Liver (tissue), 9 donors: ENCODE results near the gene MITD1. TPM values are rescaled to one million over a fixed set of nuclear protein-coding genes. Genes with fewer than 3 reads are reported as not detected.

Experiments
- DNase-seq: peaks from one replicate; pipeline ENCODE4 v3.0.0-alpha.2; 2017; ENCODE audit warnings: low spot score
- H3K27ac ChIP-seq, 2 donors: one replicate each; pipeline ENCODE4 v1.7.0; 2013; ENCODE audit warnings: inconsistent platforms in 2 of 2, low read length in 2 of 2, control low read depth in 1 of 2, low read depth in 1 of 2, mild to moderate bottlenecking in 1 of 2
- H3K27me3 ChIP-seq, 4 donors: one replicate each; pipeline versions ENCODE4 v1.6.1 to v1.7.0; 2013; ENCODE audit warnings: low read length in 3 of 4, inconsistent platforms in 1 of 4, mild to moderate bottlenecking in 1 of 4, moderate library complexity in 1 of 4; ENCODE audit not compliant: control insufficient read depth in 4 of 4, insufficient read depth in 4 of 4
- H3K36me3 ChIP-seq, 4 donors: one replicate each; pipeline versions ENCODE4 v1.6.1 to v1.7.0; 2013; ENCODE audit warnings: low read length in 3 of 4, mild to moderate bottlenecking in 3 of 4, low read depth in 1 of 4, moderate library complexity in 1 of 4; ENCODE audit not compliant: control insufficient read depth in 4 of 4, insufficient read depth in 3 of 4
- H3K4me1 ChIP-seq, 4 donors: one replicate each; pipeline versions ENCODE4 v1.6.1 to v1.7.0; 2013; ENCODE audit warnings: low read length in 3 of 4, mild to moderate bottlenecking in 3 of 4, moderate library complexity in 1 of 4; ENCODE audit not compliant: control insufficient read depth in 4 of 4, insufficient read depth in 4 of 4
- H3K4me3 ChIP-seq, 3 donors: one replicate each; pipeline versions ENCODE4 v1.6.1 to v1.7.0; 2013; ENCODE audit warnings: low read length in 3 of 3, control low read depth in 1 of 3, low read depth in 1 of 3, mild to moderate bottlenecking in 1 of 3
- H3K9ac ChIP-seq, 2 donors: one replicate each; pipeline ENCODE4 v1.7.0; 2013; ENCODE audit warnings: low read length in 2 of 2, mild to moderate bottlenecking in 2 of 2, moderate library complexity in 2 of 2, control low read depth in 1 of 2, low read depth in 1 of 2
- H3K9me3 ChIP-seq, 4 donors: one replicate each; pipeline versions ENCODE4 v1.6.1 to v1.7.0; 2013; ENCODE audit warnings: low read length in 3 of 4; ENCODE audit not compliant: control insufficient read depth in 4 of 4
- ATF3 ChIP-seq: IDR thresholded peaks from 2 replicates; pipeline ENCODE4 v1.6.1; 2016; ENCODE audit warnings: antibody characterized with exemption
- CTCF ChIP-seq: fragments of 150-350 bp; IDR thresholded peaks from 2 replicates; pipeline ENCODE4 v1.5.1; 2017; ENCODE audit warnings: improper control_type of control experiment, low read depth, low read length; ENCODE audit not compliant: missing input control
- EGR1 ChIP-seq, 2 donors: IDR thresholded peaks; 2 replicates each; pipeline ENCODE4 v1.6.1; 2016 to 2018; ENCODE audit warnings: antibody characterized with exemption in 2 of 2, low read depth in 2 of 2
- FOXA1 ChIP-seq: IDR thresholded peaks from 2 replicates; pipeline ENCODE4 v1.6.1; 2016; ENCODE audit warnings: antibody characterized with exemption
- FOXA2 ChIP-seq: IDR thresholded peaks from 2 replicates; pipeline ENCODE4 v1.6.1; 2016; ENCODE audit warnings: antibody characterized with exemption
- GABPA ChIP-seq, 2 donors: IDR thresholded peaks in 1 of 2; conservative IDR thresholded peaks in 1 of 2; 2 replicates each; pipeline ENCODE4 v1.6.1; 2016; ENCODE audit warnings: antibody characterized with exemption in 2 of 2, mild to moderate bottlenecking in 1 of 2, moderate library complexity in 1 of 2
- HNF4G ChIP-seq: IDR thresholded peaks from 2 replicates; pipeline ENCODE4 v1.6.1; 2016; ENCODE audit warnings: antibody characterized with exemption
- JUND ChIP-seq, 2 donors: IDR thresholded peaks; 2 replicates each; pipeline ENCODE4 v1.6.1; 2016; ENCODE audit warnings: antibody characterized with exemption in 2 of 2
- MAX ChIP-seq: IDR thresholded peaks from 2 replicates; pipeline ENCODE4 v1.6.1; 2016; ENCODE audit warnings: antibody characterized with exemption
- NR2F2 ChIP-seq: IDR thresholded peaks from 2 replicates; pipeline ENCODE4 v1.6.1; 2016; ENCODE audit warnings: antibody characterized with exemption
- RAD21 ChIP-seq, 2 donors: IDR thresholded peaks; 2 replicates each; pipeline ENCODE4 v1.6.1; 2016; ENCODE audit warnings: antibody characterized with exemption in 2 of 2, mild to moderate bottlenecking in 2 of 2
- REST ChIP-seq: IDR thresholded peaks from 2 replicates; pipeline ENCODE4 v1.6.1; 2016; ENCODE audit warnings: antibody characterized with exemption, mild to moderate bottlenecking
- RXRA ChIP-seq, 2 donors: IDR thresholded peaks; 2 replicates each; pipeline ENCODE4 v1.6.1; 2017 to 2018; ENCODE audit warnings: antibody characterized with exemption in 2 of 2, mild to moderate bottlenecking in 1 of 2
- SP1 ChIP-seq: IDR thresholded peaks from 2 replicates; pipeline ENCODE4 v1.6.1; 2018; ENCODE audit warnings: antibody characterized with exemption, mild to moderate bottlenecking
- TAF1 ChIP-seq: conservative IDR thresholded peaks from 2 replicates; pipeline ENCODE4 v1.6.1; 2016; ENCODE audit warnings: antibody characterized with exemption, mild to moderate bottlenecking
- YY1 ChIP-seq: IDR thresholded peaks from 2 replicates; pipeline ENCODE4 v1.6.1; 2016; ENCODE audit warnings: antibody characterized with exemption, mild to moderate bottlenecking
- ZBTB33 ChIP-seq: IDR thresholded peaks from 2 replicates; pipeline ENCODE4 v1.6.1; 2016; ENCODE audit warnings: antibody characterized with exemption
- WGBS: extraction: QIAGEN DNeasy Blood & Tissue Kit; methylation state at CpG from one replicate; pipeline ENCODE4 v1.1.7; 2013; 5-methylcytosine and 5-hydroxymethylcytosine counted together
- polyA plus RNA-seq, 2 donors: library from polyadenylated mRNA; stranded (reverse) in 1 of 2; unstranded in 1 of 2; fragments of 200-250 nt in 1 of 2; fragments of >200 nt in 1 of 2; fragmentation: Nextera tagmentation in 1 of 2; extraction: Ambion mirVana in 1 of 2; gene quantifications; one replicate each; pipeline versions ENCODE4 v1.2.1 to v1.2.3, GENCODE V29; 2013 to 2015
- total RNA-seq, 2 donors: library from RNA; depleted of rRNA; stranded (reverse); fragments of >200 nt; gene quantifications; one replicate each; pipeline ENCODE4 v1.2.3, GENCODE V29; 2014
- donor health status: healthy.
- donor health status: healthy.
- donor health status: healthy.
- donor health status: healthy.
- donor health status: healthy.

MITD1 gene
- total and polyA plus RNA-seq, 4 donors, result 7.8 to 17.5 (median 13.0) TPM

- TF ChIP-seq JUND (IDR thresholded peaks at IDR 0.05) (no peak), HNF4G (no peak), YY1 (no peak), MAX (no peak), ATF3 (no peak), FOXA2 (no peak), REST (no peak), NR2F2 (no peak), RAD21 (IDR thresholded peaks at IDR 0.05) (no peak), CTCF (no peak), SP1 (no peak), GABPA (IDR thresholded peaks at IDR 0.05 in 1 of 2, conservative IDR thresholded peaks at IDR 0.05 in 1 of 2) (no peak), FOXA1 (no peak), ZBTB33 (no peak), TAF1 (no peak), RXRA (IDR thresholded peaks at IDR 0.05) (no peak), EGR1 (IDR thresholded peaks at IDR 0.05; ENCODE audit: low read depth in 2 of 2) (no peak)
- Histone ChIP-seq H3K4me1 (no peaks in the 10 kb centered on the region), H3K27ac (no peak overlapping the region), H3K27me3 (no peaks in the 10 kb centered on the region), H3K4me3 (no peak overlapping the region), H3K9ac (no peak overlapping the region), H3K9me3 (no peaks in the 10 kb centered on the region), H3K36me3 (peaks cover 5 to 28% (median 18%) of the 10 kb centered on the region in 4 donors)
- no peak for DNase-seq
- 87% methylated on average over 7 of the region's 7 CpGs for WGBS
These were observed 19.4 kb upstream of the MITD1 start for GRCh38 chr2:99200076-99200800.
